Esophagus squamous epithelium (tissue), 4 donors: ENCODE results near the gene FARP2.

Experiments
- CTCF ChIP-seq, 6 experiments: fragments of 450-650 bp in 4 of 6; fragments of 200-600 bp in 2 of 6; sonication (generic) in 2 of 6; IDR thresholded peaks; one replicate each; pipeline ENCODE4 v1.5.1; 2016 to 2019; ENCODE audit warnings: antibody characterized with exemption in 6 of 6, mild to moderate bottlenecking in 4 of 6, moderate library complexity in 4 of 6
- POLR2A ChIP-seq, 4 donors: fragments of 450-650 bp; IDR thresholded peaks; one replicate each; pipeline ENCODE4 v1.6.1; 2017; ENCODE audit warnings: antibody characterized with exemption in 4 of 4, mild to moderate bottlenecking in 4 of 4, moderate library complexity in 3 of 4

DNA sequence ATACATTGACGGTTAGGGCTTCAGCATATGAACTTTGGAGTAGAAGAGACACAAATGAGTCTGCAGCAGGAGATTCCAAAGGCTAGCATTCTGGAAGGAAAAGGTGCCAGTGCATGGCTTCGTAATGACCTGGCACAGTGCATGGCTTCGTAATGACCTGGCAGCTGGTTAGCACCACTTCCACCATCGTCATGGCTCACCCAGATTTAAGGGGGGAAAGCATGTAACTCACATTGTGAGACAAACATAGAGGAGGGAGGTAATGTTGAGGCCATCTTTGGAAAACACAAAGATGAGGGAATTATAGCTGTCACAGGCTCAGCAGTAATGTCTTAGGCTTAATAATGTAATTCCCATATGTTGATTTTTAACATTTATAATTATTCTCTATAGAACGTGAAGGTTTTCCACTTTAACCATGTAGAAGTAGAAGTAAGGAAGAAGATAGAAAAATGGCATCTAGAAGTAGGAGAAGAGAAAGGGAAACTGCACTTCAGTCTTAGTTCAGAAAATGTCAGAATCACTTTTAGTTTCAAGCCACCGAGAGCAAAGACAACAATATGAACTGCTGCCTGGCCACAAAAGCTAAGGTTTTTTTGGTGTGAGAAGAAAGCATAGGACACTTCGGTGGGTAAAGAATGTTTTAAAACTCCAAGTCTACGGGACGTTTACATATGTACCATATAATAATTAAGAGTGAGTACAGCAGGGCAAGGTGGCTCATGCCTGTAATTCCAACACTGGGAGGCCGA is 159.1 kb downstream of the FARP2 start:
- TF ChIP-seq CTCF (IDR thresholded peaks at IDR 0.05): no peak
- no peak for TF ChIP-seq POLR2A (IDR thresholded peaks at IDR 0.05)
